ENCODE data around the gene DOCK8.

The DOCK8 gene

GRCh38 chr9:304519-305185 is 90.0 kb downstream of the DOCK8 start:
- no peak for DNase-seq (ENCODE audit: extremely low spot score)
- no peak for TF ChIP-seq CTCF (IDR thresholded peaks at IDR 0.05; ENCODE audit: control extremely low read depth, extremely low read depth, low read depth, missing control alignments)
- ChIA-PET CTCF (interaction anchor here (1.6 to 2.3 kb wide), 2 partner anchors 11 to 12 kb away, joined by 4 to 9 read pairs; no protein-coding TSS in a partner anchor), POLR2A (no interaction called here)

- TF ChIP-seq CTCF (IDR thresholded peaks at IDR 0.05; ENCODE audit: control extremely low read depth, extremely low read depth, low read depth, missing control alignments): peak; percentile 59
- peak; percentile 26 for DNase-seq (ENCODE audit: extremely low spot score)
- CTCF ChIA-PET: interaction anchor here (1.0 to 2.3 kb wide), 5 partner anchors 9 to 92 kb away, joined by 3 to 9 read pairs (median 5); partner anchors contain the start of gene DOCK8
- POLR2A ChIA-PET: no interaction called here
Measured at GRCh38 chr9:306907-307306, 92.2 kb downstream of the DOCK8 start.

DNA sequence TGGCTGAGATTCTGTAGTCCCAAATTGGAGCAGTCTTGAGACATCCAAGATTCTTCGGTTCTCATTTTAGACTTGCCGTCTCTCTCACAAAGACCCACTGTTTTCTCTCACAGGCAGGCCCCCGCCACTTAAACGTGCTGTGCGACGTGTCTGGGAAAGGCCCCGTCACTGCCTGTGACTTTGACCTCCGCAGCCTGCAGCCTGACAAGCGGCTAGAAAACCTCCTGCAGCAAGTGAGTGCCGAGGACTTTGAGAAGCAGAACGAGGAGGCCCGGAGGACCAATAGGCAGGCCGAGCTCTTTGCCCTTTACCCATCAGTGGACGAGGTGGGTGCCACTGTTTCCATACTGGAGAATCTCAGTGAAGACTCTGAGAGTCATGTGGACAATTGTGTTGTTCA is 97.2 kb downstream of the DOCK8 start:
- ChIA-PET CTCF (interaction anchor here (0.7 to 1.7 kb wide), 3 partner anchors 13 to 17 kb away, joined by 3 read pairs; no protein-coding TSS in a partner anchor), POLR2A (no interaction called here)
- no peak for DNase-seq (ENCODE audit: extremely low spot score)
- TF ChIP-seq CTCF (IDR thresholded peaks at IDR 0.05; ENCODE audit: control extremely low read depth, extremely low read depth, low read depth, missing control alignments): no peak

DNA sequence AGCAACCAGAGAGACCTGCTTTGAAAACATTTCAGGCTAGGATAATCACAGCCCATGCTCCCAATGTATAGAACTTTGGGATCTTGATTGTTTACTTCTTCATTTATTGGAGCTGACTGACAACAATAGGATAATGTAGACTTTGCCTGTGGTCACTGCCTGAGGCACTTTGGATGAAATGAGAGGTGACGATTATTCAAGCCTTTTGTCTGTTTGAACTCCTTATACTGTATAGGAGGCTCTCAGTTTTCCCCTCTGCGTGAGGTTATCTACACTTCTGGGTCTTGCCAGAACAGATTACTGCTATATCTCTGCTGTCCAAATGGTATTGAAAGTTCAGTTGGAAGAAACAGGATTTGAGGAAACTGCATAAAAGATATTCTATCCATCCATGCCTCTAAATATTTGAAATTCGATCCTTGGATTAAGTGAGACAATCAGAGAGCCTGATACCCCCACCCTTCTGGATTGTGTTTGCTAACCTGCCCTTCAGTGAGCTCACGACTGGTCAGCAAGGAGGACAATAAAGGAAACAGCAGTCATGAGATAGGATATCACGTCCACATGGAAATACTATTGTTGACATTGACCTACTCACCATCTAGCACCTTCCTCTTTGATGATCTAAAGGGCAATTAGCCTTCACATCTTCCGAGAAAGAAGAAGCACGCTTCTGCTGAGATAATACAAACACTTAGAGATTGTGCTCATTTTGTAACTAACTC is 98.1 kb downstream of the DOCK8 start:
- no peak for TF ChIP-seq CTCF (IDR thresholded peaks at IDR 0.05; ENCODE audit: control extremely low read depth, extremely low read depth, low read depth, missing control alignments)
- DNase-seq (ENCODE audit: extremely low spot score): no peak
- ChIA-PET CTCF (interaction anchor here (0.7 to 1.7 kb wide), 3 partner anchors 14 to 17 kb away, joined by 3 read pairs; no protein-coding TSS in a partner anchor), POLR2A (no interaction called here)

DNA sequence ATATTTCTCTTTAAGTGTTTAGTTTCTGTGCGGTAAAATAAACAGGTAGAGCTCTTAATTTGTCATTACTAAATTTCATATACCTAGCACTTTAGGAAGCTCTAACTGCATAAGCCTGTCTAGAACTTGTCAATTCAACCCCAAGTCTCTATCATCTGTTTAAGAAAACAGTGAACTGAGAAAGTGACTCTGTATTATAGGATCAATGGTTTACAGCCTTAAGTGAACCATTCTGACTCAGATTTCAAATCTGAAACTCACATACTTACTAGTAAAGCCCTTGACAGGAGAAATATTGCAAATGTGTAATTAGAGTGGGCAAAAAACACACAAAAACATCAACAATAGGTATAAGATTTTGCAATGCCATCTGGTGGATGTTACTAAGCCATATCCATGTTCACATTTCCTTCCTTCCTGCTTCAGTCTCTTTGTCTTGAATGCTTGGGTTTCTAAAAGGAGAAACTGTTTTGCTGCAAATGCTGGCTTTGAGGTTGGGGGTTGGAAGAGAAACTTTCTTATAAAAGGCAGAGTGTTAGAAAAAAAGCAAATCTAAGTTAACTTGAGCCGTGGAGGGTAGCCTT is 101.8 kb downstream of the DOCK8 start:
- TF ChIP-seq CTCF (IDR thresholded peaks at IDR 0.05; ENCODE audit: control extremely low read depth, extremely low read depth, low read depth, missing control alignments): no peak
- CTCF ChIA-PET: interaction anchor here (1.0 to 1.6 kb wide), 8 partner anchors 10 to 102 kb away, joined by 3 to 6 read pairs (median 4); partner anchors contain the start of gene DOCK8
- POLR2A ChIA-PET: no interaction called here
- no peak for DNase-seq (ENCODE audit: extremely low spot score)

DNA sequence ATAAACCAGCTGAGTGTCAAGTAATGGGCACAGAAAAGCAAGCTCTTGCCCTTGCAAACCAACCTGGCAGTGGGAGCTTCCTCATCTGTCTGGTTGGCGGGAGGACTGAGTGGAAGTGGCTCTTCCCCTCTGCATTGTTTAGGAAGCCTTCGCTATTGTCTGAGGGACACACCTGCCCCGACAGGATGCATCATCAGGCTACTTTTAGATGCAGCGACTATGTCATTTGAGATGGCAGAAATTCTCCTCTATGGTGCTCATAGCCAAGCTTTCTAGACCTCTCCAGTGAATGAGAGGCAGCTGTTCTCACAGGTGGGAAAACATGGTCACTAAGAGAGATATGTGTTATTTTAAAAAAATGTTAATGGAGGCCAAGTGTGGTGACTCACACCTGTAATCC is 104.0 kb downstream of the DOCK8 start:
- ChIA-PET POLR2A (no interaction called here), CTCF (no interaction called here)
- TF ChIP-seq CTCF (IDR thresholded peaks at IDR 0.05; ENCODE audit: control extremely low read depth, extremely low read depth, low read depth, missing control alignments): no peak
- no peak for DNase-seq (ENCODE audit: extremely low spot score)
